B cell (primary cell): ENCODE data around the gene TMEM266. TPM values are rescaled to one million over a fixed set of nuclear protein-coding genes. Genes with fewer than 3 reads are reported as not detected.

Experiments used
- ATAC-seq: fragments of 200-7000 bp; cut with Tn5 transposase; one replicate; pipeline ENCODE4 v1.10.0; 2021; ENCODE audit warnings: low read depth, mild to moderate bottlenecking, moderate number of reproducible peaks, moderate library complexity
- CTCF ChIA-PET: fragments of 350-600 bp; sonication (Branson Sonifier 250); formaldehyde crosslinking; loops from one replicate; lab custom pipeline; 2021; ENCODE audit warnings: antibody characterized with exemption, inconsistent platforms; lab: Charles Lee
- POLR2A ChIA-PET: fragments of 350-600 bp; sonication (Branson Sonifier 250); formaldehyde crosslinking; loops from one replicate; lab custom pipeline; 2021; ENCODE audit warnings: antibody characterized with exemption; lab: Charles Lee
- DNase-seq: peaks from one replicate; pipeline ENCODE4 v3.0.0; 2013
- H2AFZ ChIP-seq: 2 replicates; pipeline ENCODE4 v1.6.1; 2012; ENCODE audit warnings: mild to moderate bottlenecking, low read depth, low read length; ENCODE audit not compliant: insufficient read depth, poor library complexity, severe bottlenecking
- H3K27ac ChIP-seq, 2 donors: 1 replicate in 1 of 2; 2 replicates in 1 of 2; pipeline ENCODE4 v1.5.1; 2012 to 2013; ENCODE audit warnings: low read length in 2 of 2, mild to moderate bottlenecking in 2 of 2, moderate library complexity in 1 of 2
- H3K27me3 ChIP-seq, 4 experiments: fragments of 200-600 bp in 1 of 4; sonication (generic) in 1 of 4; replicated peaks in 1 of 4; 1 replicate in 2 of 4; 2 replicates in 2 of 4; pipeline versions ENCODE4 v1.6.1 to v1.7.0; 2013 to 2016; ENCODE audit warnings: low read length in 3 of 4, mild to moderate bottlenecking in 2 of 4, mixed read lengths in 1 of 4, moderate library complexity in 1 of 4; ENCODE audit not compliant: insufficient read depth in 4 of 4, control insufficient read depth in 3 of 4; ENCODE audit errors: control extremely low read depth in 1 of 4
- H3K36me3 ChIP-seq, 2 experiments: replicated peaks in 1 of 2; 1 replicate in 1 of 2; 2 replicates in 1 of 2; pipeline versions ENCODE4 v1.6.1 to v1.7.1; 2013; ENCODE audit warnings: low read length in 1 of 2; ENCODE audit not compliant: insufficient read depth in 2 of 2, control insufficient read depth in 1 of 2; ENCODE audit errors: control extremely low read depth in 1 of 2, extremely low read depth in 1 of 2
- H3K4me1 ChIP-seq, 2 donors: fragments of 200-600 bp in 1 of 2; sonication (generic) in 1 of 2; 1 replicate in 1 of 2; 2 replicates in 1 of 2; pipeline versions ENCODE4 v1.5.1 to v1.6.1; 2013 to 2017; ENCODE audit warnings: low read length in 2 of 2; ENCODE audit not compliant: control insufficient read depth in 2 of 2, insufficient read depth in 2 of 2
- H3K4me2 ChIP-seq: replicated peaks from 2 replicates; pipeline ENCODE3; 2012; ENCODE audit warnings: mild to moderate bottlenecking, low read depth, low read length; ENCODE audit not compliant: poor library complexity, severe bottlenecking
- H3K4me3 ChIP-seq, 5 experiments: fragments of 200-600 bp in 1 of 5; sonication (generic) in 1 of 5; 1 replicate in 3 of 5; 2 replicates in 2 of 5; pipeline versions ENCODE4 v1.5.1 to v1.7.0; 2011 to 2016; ENCODE audit warnings: low read length in 4 of 5, mild to moderate bottlenecking in 4 of 5, low read depth in 2 of 5, control low read depth in 1 of 5, moderate library complexity in 1 of 5; ENCODE audit not compliant: insufficient read depth in 1 of 5; ENCODE audit errors: control extremely low read depth in 1 of 5, extremely low read depth in 1 of 5
- H3K79me2 ChIP-seq: fragments of 200-600 bp; sonication (generic); one replicate; pipeline ENCODE4 v1.6.0; 2016; ENCODE audit warnings: low read length; ENCODE audit not compliant: control insufficient read depth, insufficient read depth
- H3K9ac ChIP-seq: fragments of 200-600 bp; sonication (generic); 2 replicates; pipeline ENCODE4 v1.6.1; 2017; ENCODE audit warnings: mild to moderate bottlenecking, low read length, moderate library complexity
- H3K9me3 ChIP-seq, 3 donors: one replicate each; pipeline versions ENCODE4 v1.6.1 to v1.7.1; 2013; ENCODE audit warnings: low read length in 2 of 3; ENCODE audit not compliant: control insufficient read depth in 2 of 3, insufficient read depth in 1 of 3; ENCODE audit errors: control extremely low read depth in 1 of 3
- H4K20me1 ChIP-seq: 2 replicates; pipeline ENCODE4 v1.6.0; 2012; ENCODE audit warnings: mild to moderate bottlenecking, low read length; ENCODE audit not compliant: insufficient read depth, control insufficient read depth, poor library complexity, severe bottlenecking
- H3K27ac Mint-ChIP-seq: one replicate; pipeline ENCODE4 v1.8.0; 2021; ENCODE audit warnings: mixed read lengths
- H3K27me3 Mint-ChIP-seq: one replicate; pipeline ENCODE4 v1.8.0; 2021; ENCODE audit warnings: mixed read lengths
- H3K4me1 Mint-ChIP-seq: one replicate; pipeline ENCODE4 v1.8.0; 2021; ENCODE audit warnings: mixed read lengths
- H3K4me3 Mint-ChIP-seq: one replicate; pipeline ENCODE4 v1.8.0; 2021; ENCODE audit warnings: mixed read lengths
- H3K9me3 Mint-ChIP-seq: one replicate; pipeline ENCODE4 v1.8.0; 2022; ENCODE audit warnings: mixed read lengths; ENCODE audit not compliant: insufficient read depth
- CTCF ChIP-seq: fragments of 200-600 bp; IDR thresholded peaks from one replicate; pipeline ENCODE4 v1.8.0; 2022; ENCODE audit warnings: antibody characterized with exemption, mild to moderate bottlenecking
- EZH2 ChIP-seq: IDR thresholded peaks from 2 replicates; pipeline ENCODE4 v1.6.1; 2012; ENCODE audit warnings: borderline replicate concordance, low read depth, mild to moderate bottlenecking, moderate library complexity, low read length; ENCODE audit not compliant: insufficient read depth, poor library complexity, severe bottlenecking
- WGBS: methylation state at CpG from one replicate; pipeline ENCODE4 v1.1.5; 2013; ENCODE audit warnings: missing lambda C conversion rate; ENCODE audit not compliant: insufficient coverage; 5-methylcytosine and 5-hydroxymethylcytosine counted together
- intact Hi-C: fragments of 100-400 bp; cut with micrococcal nuclease; formaldehyde crosslinking; loops from one replicate; pipeline ENCODE4 v1.10.0; 2022
- polyA plus RNA-seq: library from polyadenylated mRNA; depleted of rRNA; stranded (reverse); fragments of >200 nt; gene quantifications from 2 replicates; pipeline ENCODE4 v1.2.3, GENCODE V29; 2012
- total RNA-seq, 2 donors: library from RNA; stranded (reverse); fragments of 120-200 nt in 1 of 2; gene quantifications; 1 replicate in 1 of 2; 2 replicates in 1 of 2; pipeline versions ENCODE4 v1.2.3 to v1.2.4, GENCODE V29; 2013 to 2022

TMEM266 gene
- total and polyA plus RNA-seq, 2 donors (not counting 1 experiment from before 2014, with no cell fraction given): not detected

- ChIA-PET POLR2A (no interaction called here), CTCF (no interaction called here)
- no peak for TF ChIP-seq EZH2
- no peak for TF ChIP-seq CTCF
- Histone ChIP-seq H3K4me2 (no peak overlapping the region), H3K27ac (no peak overlapping the region), H4K20me1 (no peaks in the 10 kb centered on the region), H3K9me3 (no peaks in the 10 kb centered on the region), H3K27me3 (no peaks in the 10 kb centered on the region), H2AFZ (no peak overlapping the region), H3K4me3 (no peak overlapping the region), H3K4me1 (no peaks in the 10 kb centered on the region), H3K36me3 (peaks cover 0 to 61% of the 10 kb centered on the region in 2 experiments), H3K79me2 (no peaks in the 10 kb centered on the region), H3K9ac (no peak overlapping the region)
- ATAC-seq: no peak
- no peaks in the 10 kb centered on the region for H3K9me3 Mint-ChIP-seq
- no peaks in the 10 kb centered on the region for H3K4me1 Mint-ChIP-seq
- no peak overlapping the region for H3K27ac Mint-ChIP-seq
- H3K27me3 Mint-ChIP-seq: no peaks in the 10 kb centered on the region
- WGBS: no CpG with 5 or more reads among the region's 1 CpG
- no peak for DNase-seq
- H3K4me3 Mint-ChIP-seq: no peak overlapping the region
- intact Hi-C loops: no loop called here
These were observed 155.8 kb downstream of the TMEM266 start for GRCh38 chr15:76215634-76216033.

GRCh38 chr15:76217029-76217881, 157.5 kb downstream of the TMEM266 start:
- Histone ChIP-seq H3K9me3 (no peaks in the 10 kb centered on the region), H3K9ac (no peak overlapping the region), H4K20me1 (no peaks in the 10 kb centered on the region), H3K27me3 (no peaks in the 10 kb centered on the region), H3K27ac (no peak overlapping the region), H3K4me2 (no peak overlapping the region), H3K4me3 (no peak overlapping the region), H3K4me1 (no peaks in the 10 kb centered on the region), H3K36me3 (peaks cover 0 to 53% of the 10 kb centered on the region in 2 experiments), H3K79me2 (no peaks in the 10 kb centered on the region), H2AFZ (no peak overlapping the region)
- no peaks in the 10 kb centered on the region for H3K4me1 Mint-ChIP-seq
- no peaks in the 10 kb centered on the region for H3K27me3 Mint-ChIP-seq
- no peak for ATAC-seq
- DNase-seq: no peak
- H3K4me3 Mint-ChIP-seq: no peak overlapping the region
- TF ChIP-seq EZH2 (no peak), CTCF (no peak)
- intact Hi-C loops: no loop called here
- ChIA-PET POLR2A (no interaction called here), CTCF (no interaction called here)
- H3K9me3 Mint-ChIP-seq: no peaks in the 10 kb centered on the region
- 100% methylated on average over 4 of the region's 7 CpGs for WGBS
- H3K27ac Mint-ChIP-seq: no peak overlapping the region
